B cell (primary cell): ENCODE results near the gene MIAT. TPM values are rescaled to one million over a fixed set of nuclear protein-coding genes. Genes with fewer than 3 reads are reported as not detected.

Experiments
- ATAC-seq: fragments of 200-7000 bp; cut with Tn5 transposase; one replicate; pipeline ENCODE4 v1.10.0; 2021; ENCODE audit warnings: low read depth, mild to moderate bottlenecking, moderate number of reproducible peaks, moderate library complexity
- CTCF ChIA-PET: fragments of 350-600 bp; sonication (Branson Sonifier 250); formaldehyde crosslinking; loops from one replicate; lab custom pipeline; 2021; ENCODE audit warnings: antibody characterized with exemption, inconsistent platforms; lab: Charles Lee
- POLR2A ChIA-PET: fragments of 350-600 bp; sonication (Branson Sonifier 250); formaldehyde crosslinking; loops from one replicate; lab custom pipeline; 2021; ENCODE audit warnings: antibody characterized with exemption; lab: Charles Lee
- DNase-seq: peaks from one replicate; pipeline ENCODE4 v3.0.0; 2013
- H2AFZ ChIP-seq: 2 replicates; pipeline ENCODE4 v1.6.1; 2012; ENCODE audit warnings: mild to moderate bottlenecking, low read depth, low read length; ENCODE audit not compliant: insufficient read depth, poor library complexity, severe bottlenecking
- H3K27ac ChIP-seq, 2 donors: 1 replicate in 1 of 2; 2 replicates in 1 of 2; pipeline ENCODE4 v1.5.1; 2012 to 2013; ENCODE audit warnings: low read length in 2 of 2, mild to moderate bottlenecking in 2 of 2, moderate library complexity in 1 of 2
- H3K27me3 ChIP-seq, 4 experiments: fragments of 200-600 bp in 1 of 4; sonication (generic) in 1 of 4; replicated peaks in 1 of 4; 1 replicate in 2 of 4; 2 replicates in 2 of 4; pipeline versions ENCODE4 v1.6.1 to v1.7.0; 2013 to 2016; ENCODE audit warnings: low read length in 3 of 4, mild to moderate bottlenecking in 2 of 4, mixed read lengths in 1 of 4, moderate library complexity in 1 of 4; ENCODE audit not compliant: insufficient read depth in 4 of 4, control insufficient read depth in 3 of 4; ENCODE audit errors: control extremely low read depth in 1 of 4
- H3K36me3 ChIP-seq, 2 experiments: replicated peaks in 1 of 2; 1 replicate in 1 of 2; 2 replicates in 1 of 2; pipeline versions ENCODE4 v1.6.1 to v1.7.1; 2013; ENCODE audit warnings: low read length in 1 of 2; ENCODE audit not compliant: insufficient read depth in 2 of 2, control insufficient read depth in 1 of 2; ENCODE audit errors: control extremely low read depth in 1 of 2, extremely low read depth in 1 of 2
- H3K4me1 ChIP-seq, 2 donors: fragments of 200-600 bp in 1 of 2; sonication (generic) in 1 of 2; 1 replicate in 1 of 2; 2 replicates in 1 of 2; pipeline versions ENCODE4 v1.5.1 to v1.6.1; 2013 to 2017; ENCODE audit warnings: low read length in 2 of 2; ENCODE audit not compliant: control insufficient read depth in 2 of 2, insufficient read depth in 2 of 2
- H3K4me2 ChIP-seq: replicated peaks from 2 replicates; pipeline ENCODE3; 2012; ENCODE audit warnings: mild to moderate bottlenecking, low read depth, low read length; ENCODE audit not compliant: poor library complexity, severe bottlenecking
- H3K4me3 ChIP-seq, 5 experiments: fragments of 200-600 bp in 1 of 5; sonication (generic) in 1 of 5; 1 replicate in 3 of 5; 2 replicates in 2 of 5; pipeline versions ENCODE4 v1.5.1 to v1.7.0; 2011 to 2016; ENCODE audit warnings: low read length in 4 of 5, mild to moderate bottlenecking in 4 of 5, low read depth in 2 of 5, control low read depth in 1 of 5, moderate library complexity in 1 of 5; ENCODE audit not compliant: insufficient read depth in 1 of 5; ENCODE audit errors: control extremely low read depth in 1 of 5, extremely low read depth in 1 of 5
- H3K79me2 ChIP-seq: fragments of 200-600 bp; sonication (generic); one replicate; pipeline ENCODE4 v1.6.0; 2016; ENCODE audit warnings: low read length; ENCODE audit not compliant: control insufficient read depth, insufficient read depth
- H3K9ac ChIP-seq: fragments of 200-600 bp; sonication (generic); 2 replicates; pipeline ENCODE4 v1.6.1; 2017; ENCODE audit warnings: mild to moderate bottlenecking, low read length, moderate library complexity
- H3K9me3 ChIP-seq, 3 donors: one replicate each; pipeline versions ENCODE4 v1.6.1 to v1.7.1; 2013; ENCODE audit warnings: low read length in 2 of 3; ENCODE audit not compliant: control insufficient read depth in 2 of 3, insufficient read depth in 1 of 3; ENCODE audit errors: control extremely low read depth in 1 of 3
- H4K20me1 ChIP-seq: 2 replicates; pipeline ENCODE4 v1.6.0; 2012; ENCODE audit warnings: mild to moderate bottlenecking, low read length; ENCODE audit not compliant: insufficient read depth, control insufficient read depth, poor library complexity, severe bottlenecking
- H3K27ac Mint-ChIP-seq: one replicate; pipeline ENCODE4 v1.8.0; 2021; ENCODE audit warnings: mixed read lengths
- H3K27me3 Mint-ChIP-seq: one replicate; pipeline ENCODE4 v1.8.0; 2021; ENCODE audit warnings: mixed read lengths
- H3K4me1 Mint-ChIP-seq: one replicate; pipeline ENCODE4 v1.8.0; 2021; ENCODE audit warnings: mixed read lengths
- H3K4me3 Mint-ChIP-seq: one replicate; pipeline ENCODE4 v1.8.0; 2021; ENCODE audit warnings: mixed read lengths
- H3K9me3 Mint-ChIP-seq: one replicate; pipeline ENCODE4 v1.8.0; 2022; ENCODE audit warnings: mixed read lengths; ENCODE audit not compliant: insufficient read depth
- EZH2 ChIP-seq: IDR thresholded peaks from 2 replicates; pipeline ENCODE4 v1.6.1; 2012; ENCODE audit warnings: borderline replicate concordance, low read depth, mild to moderate bottlenecking, moderate library complexity, low read length; ENCODE audit not compliant: insufficient read depth, poor library complexity, severe bottlenecking
- WGBS: methylation state at CpG from one replicate; pipeline ENCODE4 v1.1.5; 2013; ENCODE audit warnings: missing lambda C conversion rate; ENCODE audit not compliant: insufficient coverage; 5-methylcytosine and 5-hydroxymethylcytosine counted together
- intact Hi-C: fragments of 100-400 bp; cut with micrococcal nuclease; formaldehyde crosslinking; loops from one replicate; pipeline ENCODE4 v1.10.0; 2022
- polyA plus RNA-seq: library from polyadenylated mRNA; depleted of rRNA; stranded (reverse); fragments of >200 nt; gene quantifications from 2 replicates; pipeline ENCODE4 v1.2.3, GENCODE V29; 2012
- total RNA-seq, 2 donors: library from RNA; stranded (reverse); fragments of 120-200 nt in 1 of 2; gene quantifications; 1 replicate in 1 of 2; 2 replicates in 1 of 2; pipeline versions ENCODE4 v1.2.3 to v1.2.4, GENCODE V29; 2013 to 2022
- TF ChIP-seq, protein P1 (sequence below): fragments of 200-600 bp; IDR thresholded peaks from one replicate; pipeline ENCODE4 v1.8.0; 2022; ENCODE audit warnings: antibody characterized with exemption, mild to moderate bottlenecking

The MIAT gene
- total and polyA plus RNA-seq, 2 donors (not counting 1 experiment from before 2014, with no cell fraction given) = 14.8 to 18.4 TPM

DNA sequence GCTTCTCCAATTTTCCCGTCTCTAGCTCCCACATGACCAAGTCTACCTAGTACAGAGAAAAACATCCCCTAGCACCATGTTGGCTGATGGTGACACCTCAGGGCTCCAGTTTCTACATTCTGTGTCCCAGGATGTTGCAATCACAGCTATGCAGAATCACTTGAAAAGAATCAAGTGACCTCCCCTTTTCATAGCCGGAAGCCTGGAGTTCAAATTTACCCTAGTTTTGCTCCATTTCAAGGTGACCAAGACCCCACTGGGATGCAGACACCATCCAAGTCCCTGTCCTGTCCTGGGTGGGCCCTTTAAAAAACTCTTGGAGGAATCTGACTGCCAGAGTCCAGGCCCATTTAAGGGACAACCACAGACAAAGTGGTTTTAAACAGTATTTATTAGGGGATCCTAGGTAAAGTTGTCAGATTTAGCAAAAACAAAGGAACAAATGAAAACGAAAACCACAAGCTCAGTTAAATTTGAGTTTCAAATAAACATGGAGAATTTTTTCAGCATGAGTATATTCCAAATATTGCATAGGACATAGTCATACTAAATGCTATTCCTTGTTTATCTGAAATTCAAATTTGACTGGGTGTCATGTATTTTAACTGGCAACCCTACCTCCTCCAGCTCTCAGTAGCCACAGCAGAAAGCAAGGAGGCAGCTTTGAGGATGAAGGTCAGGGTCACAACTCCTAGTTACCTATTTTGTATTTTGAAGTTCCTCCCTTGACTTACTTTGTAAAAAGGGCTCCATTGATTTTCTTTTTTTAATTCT, 52.4 kb downstream of the MIAT start:
- peaks cover 32% of the 10 kb centered on the region for H3K4me1 Mint-ChIP-seq

More for the DNA sequence above, 52.4 kb downstream of the MIAT start:
- Histone ChIP-seq H3K9ac (no peak overlapping the region), H2AFZ (no peak overlapping the region), H3K79me2 (peaks cover 58% of the 10 kb centered on the region), H3K27me3 (no peaks in the 10 kb centered on the region), H3K36me3 (peaks cover 11 to 44% of the 10 kb centered on the region in 2 experiments), H4K20me1 (peaks cover 53% of the 10 kb centered on the region), H3K4me2 (no peak overlapping the region), H3K9me3 (peaks cover 0 to 7% (median 5%) of the 10 kb centered on the region in 3 donors), H3K4me3 (no peak overlapping the region), H3K27ac (no peak overlapping the region), H3K4me1 (no peaks in the 10 kb centered on the region)
- ATAC-seq (no peak), DNase-seq (no peak)
- Mint-ChIP-seq H3K4me3 (no peak overlapping the region), H3K9me3 (peaks cover 5% of the 10 kb centered on the region), H3K27ac (no peak overlapping the region), H3K27me3 (no peaks in the 10 kb centered on the region)
- ChIA-PET CTCF (interaction anchor here (1.1 kb wide), 1 partner anchor 348 kb away, joined by 3 read pairs; no protein-coding TSS in a partner anchor), POLR2A (no interaction called here)
- 95% methylated on average over 2 of the region's 3 CpGs for WGBS
- TF ChIP-seq, protein P1, sequence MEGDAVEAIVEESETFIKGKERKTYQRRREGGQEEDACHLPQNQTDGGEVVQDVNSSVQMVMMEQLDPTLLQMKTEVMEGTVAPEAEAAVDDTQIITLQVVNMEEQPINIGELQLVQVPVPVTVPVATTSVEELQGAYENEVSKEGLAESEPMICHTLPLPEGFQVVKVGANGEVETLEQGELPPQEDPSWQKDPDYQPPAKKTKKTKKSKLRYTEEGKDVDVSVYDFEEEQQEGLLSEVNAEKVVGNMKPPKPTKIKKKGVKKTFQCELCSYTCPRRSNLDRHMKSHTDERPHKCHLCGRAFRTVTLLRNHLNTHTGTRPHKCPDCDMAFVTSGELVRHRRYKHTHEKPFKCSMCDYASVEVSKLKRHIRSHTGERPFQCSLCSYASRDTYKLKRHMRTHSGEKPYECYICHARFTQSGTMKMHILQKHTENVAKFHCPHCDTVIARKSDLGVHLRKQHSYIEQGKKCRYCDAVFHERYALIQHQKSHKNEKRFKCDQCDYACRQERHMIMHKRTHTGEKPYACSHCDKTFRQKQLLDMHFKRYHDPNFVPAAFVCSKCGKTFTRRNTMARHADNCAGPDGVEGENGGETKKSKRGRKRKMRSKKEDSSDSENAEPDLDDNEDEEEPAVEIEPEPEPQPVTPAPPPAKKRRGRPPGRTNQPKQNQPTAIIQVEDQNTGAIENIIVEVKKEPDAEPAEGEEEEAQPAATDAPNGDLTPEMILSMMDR = no peak
- no peak for TF ChIP-seq EZH2
- intact Hi-C loops = no loop called here
